ENCODE data around the gene VSTM4. TPM values are rescaled to one million over a fixed set of nuclear protein-coding genes. Genes with fewer than 3 reads are reported as not detected.

VSTM4 gene
- total RNA-seq, 2 experiments from 2014 or later: not detected

DNA sequence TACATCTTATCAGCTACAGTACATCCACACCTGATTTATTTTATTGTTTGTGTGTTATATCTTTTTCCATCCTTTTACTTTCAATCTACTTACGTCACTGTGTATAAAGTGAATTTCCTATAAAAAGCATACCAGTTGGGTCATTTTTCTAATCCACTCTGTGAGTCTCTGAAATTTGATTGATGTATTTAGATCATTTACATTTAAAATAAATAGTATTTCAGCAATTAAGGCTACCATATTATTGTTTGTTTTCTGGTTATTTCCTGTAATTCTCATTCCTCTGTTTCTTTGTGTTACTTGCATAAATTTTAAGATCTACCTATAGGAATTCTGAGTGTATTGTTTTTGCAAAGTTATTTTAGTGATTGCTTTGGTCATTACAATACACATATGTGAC lies 53.7 kb downstream of the VSTM4 start:
- Histone ChIP-seq H3K4me3 (ENCODE audit: low read depth, low read length, poor library complexity, severe bottlenecking) (no peak overlapping the region), H2AFZ (ENCODE audit: low read length) (no peak overlapping the region), H3K4me2 (ENCODE audit: low read length) (no peak overlapping the region), H3K4me1 (ENCODE audit: insufficient read depth, low read length, poor library complexity, severe bottlenecking) (peaks cover 1% of the 10 kb centered on the region), H3K36me3 (ENCODE audit: insufficient read depth, low read length) (no peaks in the 10 kb centered on the region; the same call in 1 of the 2 replicates), H3K79me2 (ENCODE audit: insufficient read depth, low read depth, low read length) (no peaks in the 10 kb centered on the region), H3K9me2 (ENCODE audit: insufficient read depth, low read length) (no peaks in the 10 kb centered on the region), H3K27ac (ENCODE audit: low read depth, low read length, poor library complexity, severe bottlenecking) (no peak overlapping the region), H3K9me3 (ENCODE audit: low read length) (peaks cover 41% of the 10 kb centered on the region), H4K20me1 (ENCODE audit: insufficient read depth, low read length) (no peaks in the 10 kb centered on the region)
- TF ChIP-seq, protein P1, sequence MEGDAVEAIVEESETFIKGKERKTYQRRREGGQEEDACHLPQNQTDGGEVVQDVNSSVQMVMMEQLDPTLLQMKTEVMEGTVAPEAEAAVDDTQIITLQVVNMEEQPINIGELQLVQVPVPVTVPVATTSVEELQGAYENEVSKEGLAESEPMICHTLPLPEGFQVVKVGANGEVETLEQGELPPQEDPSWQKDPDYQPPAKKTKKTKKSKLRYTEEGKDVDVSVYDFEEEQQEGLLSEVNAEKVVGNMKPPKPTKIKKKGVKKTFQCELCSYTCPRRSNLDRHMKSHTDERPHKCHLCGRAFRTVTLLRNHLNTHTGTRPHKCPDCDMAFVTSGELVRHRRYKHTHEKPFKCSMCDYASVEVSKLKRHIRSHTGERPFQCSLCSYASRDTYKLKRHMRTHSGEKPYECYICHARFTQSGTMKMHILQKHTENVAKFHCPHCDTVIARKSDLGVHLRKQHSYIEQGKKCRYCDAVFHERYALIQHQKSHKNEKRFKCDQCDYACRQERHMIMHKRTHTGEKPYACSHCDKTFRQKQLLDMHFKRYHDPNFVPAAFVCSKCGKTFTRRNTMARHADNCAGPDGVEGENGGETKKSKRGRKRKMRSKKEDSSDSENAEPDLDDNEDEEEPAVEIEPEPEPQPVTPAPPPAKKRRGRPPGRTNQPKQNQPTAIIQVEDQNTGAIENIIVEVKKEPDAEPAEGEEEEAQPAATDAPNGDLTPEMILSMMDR (conservative IDR thresholded peaks at IDR 0.05; ENCODE audit: low read length): no peak
- TF ChIP-seq EZH2phosphoT487 (IDR thresholded peaks at IDR 0.05; ENCODE audit: borderline replicate concordance, low read depth, low read length): no peak
- no peak for DNase-seq (ENCODE audit: low spot score)
- ChIA-PET POLR2A (interaction anchor here (0.6 kb wide), 1 partner anchor 18 kb away, joined by 4 read pairs; no protein-coding TSS in a partner anchor), CTCF (ENCODE audit: unreplicated experiment) (no interaction called here)
- intact Hi-C loops (cut with micrococcal nuclease; ENCODE audit: unreplicated experiment): no loop called here
- no TSS peak for BruUV-seq (replicated peaks)

DNA sequence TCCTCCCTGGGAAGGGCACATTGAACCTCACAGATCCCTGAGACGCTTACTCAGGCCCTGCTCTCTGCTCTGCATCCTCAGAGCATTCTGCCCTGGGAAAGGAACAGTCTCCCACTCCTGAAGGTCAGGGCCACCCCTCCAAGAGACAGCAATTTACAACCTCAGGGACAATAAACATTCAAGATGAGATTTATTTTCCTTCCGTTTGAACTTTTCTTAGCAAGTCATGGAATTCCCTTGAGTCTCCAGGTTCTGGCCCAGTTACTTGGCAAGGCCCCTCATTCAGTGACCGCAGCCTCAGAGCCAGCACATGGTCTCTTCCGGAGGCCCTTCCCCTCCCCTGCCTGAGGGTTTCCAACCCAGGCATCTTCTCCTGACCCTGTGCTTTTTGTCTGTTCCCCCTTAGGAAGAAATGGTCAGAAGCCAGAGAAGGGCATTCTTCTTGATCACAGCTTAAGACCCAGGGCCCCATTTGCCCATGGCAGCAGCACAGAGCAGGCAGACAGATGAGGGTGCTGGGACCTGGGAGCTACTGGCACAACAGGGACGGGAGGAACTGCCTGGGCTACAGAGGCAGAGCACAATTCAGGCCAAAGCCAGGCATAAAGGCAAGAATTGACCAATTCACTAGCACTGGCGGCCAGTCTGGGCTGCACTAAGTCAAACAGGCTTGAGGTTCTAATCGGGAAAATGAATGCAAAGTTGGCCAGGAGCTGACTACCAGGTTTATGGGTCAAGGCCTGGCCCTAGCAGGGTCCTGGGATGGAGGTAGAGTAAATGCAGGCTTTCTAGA lies 56.7 kb downstream of the VSTM4 start:
- TF ChIP-seq, protein P1 (conservative IDR thresholded peaks at IDR 0.05; ENCODE audit: low read length): no peak
- no peaks in the 10 kb centered on the region for H3K9me2 ChIP-seq (ENCODE audit: insufficient read depth, low read length)
- ChIA-PET POLR2A (interaction anchor here (0.7 kb wide), 1 partner anchor 12 kb away, joined by 3 read pairs; no protein-coding TSS in a partner anchor), CTCF (ENCODE audit: unreplicated experiment) (no interaction called here)
- intact Hi-C loops (cut with micrococcal nuclease; ENCODE audit: unreplicated experiment): no loop called here
- no peaks in the 10 kb centered on the region for H3K79me2 ChIP-seq (ENCODE audit: insufficient read depth, low read depth, low read length)
- no peak for DNase-seq (ENCODE audit: low spot score)
- no peaks in the 10 kb centered on the region; the same call in 1 of the 2 replicates for H3K36me3 ChIP-seq (ENCODE audit: insufficient read depth, low read length)
- no peak overlapping the region for H2AFZ ChIP-seq (ENCODE audit: low read length)
- peaks cover 31% of the 10 kb centered on the region for H3K4me1 ChIP-seq (ENCODE audit: insufficient read depth, low read length, poor library complexity, severe bottlenecking)
- H3K27ac ChIP-seq (ENCODE audit: low read depth, low read length, poor library complexity, severe bottlenecking): no peak overlapping the region
- no peaks in the 10 kb centered on the region for H4K20me1 ChIP-seq (ENCODE audit: insufficient read depth, low read length)
- peaks cover 41% of the 10 kb centered on the region for H3K9me3 ChIP-seq (ENCODE audit: low read length)
- no TSS peak for BruUV-seq (replicated peaks)
- H3K4me2 ChIP-seq (ENCODE audit: low read length): no peak overlapping the region
- no peak overlapping the region for H3K4me3 ChIP-seq (ENCODE audit: low read depth, low read length, poor library complexity, severe bottlenecking)

DNA sequence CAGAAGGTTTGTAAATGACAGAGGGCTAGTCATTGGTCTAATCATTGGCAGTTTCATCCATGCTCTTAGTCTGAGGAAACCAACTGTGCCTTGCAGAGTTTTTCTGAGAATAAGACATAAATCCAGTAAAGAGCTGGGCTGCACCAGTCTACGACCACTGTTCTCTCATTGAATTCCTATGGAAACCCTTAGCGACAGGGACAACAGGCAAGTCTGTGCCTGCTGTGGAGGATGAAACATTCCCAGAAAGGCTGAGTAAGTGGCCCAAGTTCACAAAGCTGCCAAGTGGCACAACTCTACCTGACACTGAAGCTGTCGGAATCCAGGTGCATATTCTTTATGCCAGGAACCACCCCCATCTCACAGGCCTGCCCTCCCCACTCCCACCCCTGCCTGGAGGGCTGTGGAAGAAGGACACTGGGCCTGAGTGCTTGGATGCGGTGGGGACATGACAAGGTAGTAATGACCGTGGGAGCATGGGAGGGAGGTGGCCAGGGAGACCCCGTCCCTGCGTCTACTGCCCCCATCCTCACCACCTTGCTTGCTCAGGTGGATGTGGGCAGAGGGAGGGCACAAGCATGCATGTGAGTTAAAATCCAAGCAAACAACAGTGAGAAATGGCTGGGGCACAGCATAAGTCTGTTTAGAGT lies 58.0 kb downstream of the VSTM4 start:
- no peaks in the 10 kb centered on the region for H3K79me2 ChIP-seq (ENCODE audit: insufficient read depth, low read depth, low read length)
- no TSS peak for BruUV-seq (replicated peaks)
- H3K4me1 ChIP-seq (ENCODE audit: insufficient read depth, low read length, poor library complexity, severe bottlenecking): peaks cover 44% of the 10 kb centered on the region
- no peak for DNase-seq (ENCODE audit: low spot score)
- H3K27ac ChIP-seq (ENCODE audit: low read depth, low read length, poor library complexity, severe bottlenecking): no peak overlapping the region
- POLR2A ChIA-PET: interaction anchor here (0.7 kb wide), 1 partner anchor 15 kb away, joined by 3 read pairs; no protein-coding TSS in a partner anchor
- no peak overlapping the region for H2AFZ ChIP-seq (ENCODE audit: low read length)
- no peak overlapping the region for H3K4me2 ChIP-seq (ENCODE audit: low read length)
- CTCF ChIA-PET (ENCODE audit: unreplicated experiment): no interaction called here
- intact Hi-C loops (cut with micrococcal nuclease; ENCODE audit: unreplicated experiment): no loop called here
- no peak overlapping the region for H3K4me3 ChIP-seq (ENCODE audit: low read depth, low read length, poor library complexity, severe bottlenecking)
- H3K9me3 ChIP-seq (ENCODE audit: low read length): peaks cover 28% of the 10 kb centered on the region
- H3K9me2 ChIP-seq (ENCODE audit: insufficient read depth, low read length): no peaks in the 10 kb centered on the region
- no peaks in the 10 kb centered on the region; the same call in 1 of the 2 replicates for H3K36me3 ChIP-seq (ENCODE audit: insufficient read depth, low read length)
- H4K20me1 ChIP-seq (ENCODE audit: insufficient read depth, low read length): no peaks in the 10 kb centered on the region
- no peak for TF ChIP-seq EZH2phosphoT487 (IDR thresholded peaks at IDR 0.05; ENCODE audit: borderline replicate concordance, low read depth, low read length)
- TF ChIP-seq, protein P1 (conservative IDR thresholded peaks at IDR 0.05; ENCODE audit: low read length): no peak
